ENCODE data around the gene ECHS1. TPM values are rescaled to one million over a fixed set of nuclear protein-coding genes. Genes with fewer than 3 reads are reported as not detected.

ECHS1 gene
- total and polyA plus RNA-seq, 10 of the 15 experiments (the other 5 are each of a cell fraction or from before 2014, with no cell fraction given) = 32.7 to 164 (median 62.4) TPM

- TF ChIP-seq CEBPB (IDR thresholded peaks at IDR 0.05; ENCODE audit: borderline replicate concordance in 1 of 2, low read depth in 2 of 2, low read length in 2 of 2) (no peak), HDGF (IDR thresholded peaks at IDR 0.05) (no peak), POU2F2 (IDR thresholded peaks at IDR 0.05; ENCODE audit: borderline replicate concordance, low read depth, low read length) (no peak), SP1 (IDR thresholded peaks at IDR 0.05; ENCODE audit: low read depth, low read length) (no peak), CHD4 (IDR thresholded peaks at IDR 0.05) (no peak), SMARCA5 (IDR thresholded peaks at IDR 0.05) (peak; percentile 53), MEF2B (IDR thresholded peaks at IDR 0.05; ENCODE audit: partially characterized antibody, poor library complexity, severe bottlenecking) (peak; percentile 35), RAD51 (IDR thresholded peaks at IDR 0.05) (no peak), FOXM1 (IDR thresholded peaks at IDR 0.05; ENCODE audit: low read depth, low read length) (no peak), ZNF217 (IDR thresholded peaks at IDR 0.05) (no peak), EZH2 (IDR thresholded peaks at IDR 0.05; ENCODE audit: borderline replicate concordance, control insufficient read depth, low read depth, low read length) (no peak), HSF1 (IDR thresholded peaks at IDR 0.05; ENCODE audit: low read depth, low read length) (no peak), MYB (IDR thresholded peaks at IDR 0.05; ENCODE audit: borderline replicate concordance, low read depth, low read length) (no peak), ZBTB33 (IDR thresholded peaks at IDR 0.05) (no peak), SUZ12 (IDR thresholded peaks at IDR 0.05; ENCODE audit: unreplicated experiment) (no peak)
- TF ChIP-seq, protein P1, sequence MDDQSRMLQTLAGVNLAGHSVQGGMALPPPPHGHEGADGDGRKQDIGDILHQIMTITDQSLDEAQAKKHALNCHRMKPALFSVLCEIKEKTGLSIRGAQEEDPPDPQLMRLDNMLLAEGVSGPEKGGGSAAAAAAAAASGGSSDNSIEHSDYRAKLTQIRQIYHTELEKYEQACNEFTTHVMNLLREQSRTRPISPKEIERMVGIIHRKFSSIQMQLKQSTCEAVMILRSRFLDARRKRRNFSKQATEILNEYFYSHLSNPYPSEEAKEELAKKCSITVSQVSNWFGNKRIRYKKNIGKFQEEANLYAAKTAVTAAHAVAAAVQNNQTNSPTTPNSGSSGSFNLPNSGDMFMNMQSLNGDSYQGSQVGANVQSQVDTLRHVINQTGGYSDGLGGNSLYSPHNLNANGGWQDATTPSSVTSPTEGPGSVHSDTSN (IDR thresholded peaks at IDR 0.05; ENCODE audit: insufficient replicate concordance, low read depth, low read length) = no peak
- TF ChIP-seq, protein P2, sequence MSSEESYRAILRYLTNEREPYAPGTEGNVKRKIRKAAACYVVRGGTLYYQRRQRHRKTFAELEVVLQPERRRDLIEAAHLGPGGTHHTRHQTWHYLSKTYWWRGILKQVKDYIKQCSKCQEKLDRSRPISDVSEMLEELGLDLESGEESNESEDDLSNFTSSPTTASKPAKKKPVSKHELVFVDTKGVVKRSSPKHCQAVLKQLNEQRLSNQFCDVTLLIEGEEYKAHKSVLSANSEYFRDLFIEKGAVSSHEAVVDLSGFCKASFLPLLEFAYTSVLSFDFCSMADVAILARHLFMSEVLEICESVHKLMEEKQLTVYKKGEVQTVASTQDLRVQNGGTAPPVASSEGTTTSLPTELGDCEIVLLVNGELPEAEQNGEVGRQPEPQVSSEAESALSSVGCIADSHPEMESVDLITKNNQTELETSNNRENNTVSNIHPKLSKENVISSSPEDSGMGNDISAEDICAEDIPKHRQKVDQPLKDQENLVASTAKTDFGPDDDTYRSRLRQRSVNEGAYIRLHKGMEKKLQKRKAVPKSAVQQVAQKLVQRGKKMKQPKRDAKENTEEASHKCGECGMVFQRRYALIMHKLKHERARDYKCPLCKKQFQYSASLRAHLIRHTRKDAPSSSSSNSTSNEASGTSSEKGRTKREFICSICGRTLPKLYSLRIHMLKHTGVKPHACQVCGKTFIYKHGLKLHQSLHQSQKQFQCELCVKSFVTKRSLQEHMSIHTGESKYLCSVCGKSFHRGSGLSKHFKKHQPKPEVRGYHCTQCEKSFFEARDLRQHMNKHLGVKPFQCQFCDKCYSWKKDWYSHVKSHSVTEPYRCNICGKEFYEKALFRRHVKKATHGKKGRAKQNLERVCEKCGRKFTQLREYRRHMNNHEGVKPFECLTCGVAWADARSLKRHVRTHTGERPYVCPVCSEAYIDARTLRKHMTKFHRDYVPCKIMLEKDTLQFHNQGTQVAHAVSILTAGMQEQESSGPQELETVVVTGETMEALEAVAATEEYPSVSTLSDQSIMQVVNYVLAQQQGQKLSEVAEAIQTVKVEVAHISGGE (CRISPR knock-in tag; IDR thresholded peaks at IDR 0.05) = no peak
- TF ChIP-seq, protein P3, sequence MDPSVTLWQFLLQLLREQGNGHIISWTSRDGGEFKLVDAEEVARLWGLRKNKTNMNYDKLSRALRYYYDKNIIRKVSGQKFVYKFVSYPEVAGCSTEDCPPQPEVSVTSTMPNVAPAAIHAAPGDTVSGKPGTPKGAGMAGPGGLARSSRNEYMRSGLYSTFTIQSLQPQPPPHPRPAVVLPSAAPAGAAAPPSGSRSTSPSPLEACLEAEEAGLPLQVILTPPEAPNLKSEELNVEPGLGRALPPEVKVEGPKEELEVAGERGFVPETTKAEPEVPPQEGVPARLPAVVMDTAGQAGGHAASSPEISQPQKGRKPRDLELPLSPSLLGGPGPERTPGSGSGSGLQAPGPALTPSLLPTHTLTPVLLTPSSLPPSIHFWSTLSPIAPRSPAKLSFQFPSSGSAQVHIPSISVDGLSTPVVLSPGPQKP (IDR thresholded peaks at IDR 0.05; ENCODE audit: low read depth, low read length) = no peak
Measured at GRCh38 chr10:133378251-133379096, 5.3 kb upstream of the ECHS1 start (continued).

Measured in GM12878 (cell line).